HTERT RPE-1 (cell line): Measurements from ENCODE around the gene IFITM10.

Experiments
- in situ Hi-C: fragments of 300-500 bp; cut with MboI; formaldehyde crosslinking; loops from 4 replicates; pipeline ENCODE4 v1.14.3; 2020; ENCODE audit warnings: low sequenced_read_pairs

Gene IFITM10

DNA sequence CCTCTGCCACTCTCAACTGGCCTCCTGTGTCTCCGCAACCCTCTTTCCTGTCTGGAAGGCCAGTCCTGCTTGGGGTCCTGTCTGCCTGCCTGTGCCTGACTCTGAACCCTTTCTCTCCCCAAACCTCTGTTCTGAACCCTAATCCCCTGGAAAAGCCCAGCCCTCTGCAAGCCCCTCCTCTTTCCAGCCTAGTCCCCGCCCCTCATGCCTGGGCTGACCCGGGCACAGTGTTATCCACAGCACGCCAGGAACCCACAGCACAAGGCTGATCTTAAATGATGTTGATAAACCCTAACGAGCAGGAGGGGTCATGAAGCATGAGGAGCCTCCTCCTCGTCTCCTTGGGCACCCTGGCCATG is at the start of gene IFITM10:
Gene IFITM10 (minus strand): TSS at position 115 of the 359 bp plus-strand sequence. CDS start 153 bp downstream, outside the sequence.
- in situ Hi-C loops = no loop called here

DNA sequence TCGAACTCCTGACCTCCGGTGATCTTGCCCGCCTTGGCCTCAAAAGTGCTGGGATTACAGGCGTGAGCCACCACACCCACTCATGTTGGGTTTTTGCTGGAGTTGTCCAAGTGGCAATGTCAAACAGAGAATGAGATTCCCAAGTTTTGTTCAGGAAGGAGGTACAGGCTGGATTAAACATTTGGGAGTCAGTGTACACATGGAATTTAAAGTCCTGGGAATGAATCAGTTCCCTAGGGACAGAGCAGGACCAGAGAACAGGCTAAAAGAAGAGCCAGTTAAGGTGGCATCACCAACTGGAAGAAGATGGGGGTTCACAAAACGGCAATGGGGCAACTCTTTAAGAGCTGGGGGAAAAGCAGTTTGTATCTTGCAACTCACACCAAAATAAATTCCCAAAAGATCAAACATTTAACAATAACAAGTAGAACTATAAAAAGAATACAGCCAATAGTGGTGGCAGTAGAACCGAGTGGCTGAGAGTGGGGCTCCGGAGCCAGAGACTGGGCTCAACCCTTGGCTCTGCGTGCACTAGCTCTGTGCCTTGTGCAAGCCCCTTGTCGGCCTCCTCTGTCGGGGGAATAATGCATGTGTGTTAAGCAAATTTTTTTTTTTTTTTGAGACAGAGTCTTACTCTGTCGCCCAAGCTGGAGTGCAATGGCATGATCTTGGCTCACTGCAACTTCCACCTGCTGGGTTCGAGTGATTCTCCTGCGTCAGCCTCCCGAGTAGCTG is 47.2 kb upstream of the IFITM10 start:
- in situ Hi-C loops = no loop called here

DNA sequence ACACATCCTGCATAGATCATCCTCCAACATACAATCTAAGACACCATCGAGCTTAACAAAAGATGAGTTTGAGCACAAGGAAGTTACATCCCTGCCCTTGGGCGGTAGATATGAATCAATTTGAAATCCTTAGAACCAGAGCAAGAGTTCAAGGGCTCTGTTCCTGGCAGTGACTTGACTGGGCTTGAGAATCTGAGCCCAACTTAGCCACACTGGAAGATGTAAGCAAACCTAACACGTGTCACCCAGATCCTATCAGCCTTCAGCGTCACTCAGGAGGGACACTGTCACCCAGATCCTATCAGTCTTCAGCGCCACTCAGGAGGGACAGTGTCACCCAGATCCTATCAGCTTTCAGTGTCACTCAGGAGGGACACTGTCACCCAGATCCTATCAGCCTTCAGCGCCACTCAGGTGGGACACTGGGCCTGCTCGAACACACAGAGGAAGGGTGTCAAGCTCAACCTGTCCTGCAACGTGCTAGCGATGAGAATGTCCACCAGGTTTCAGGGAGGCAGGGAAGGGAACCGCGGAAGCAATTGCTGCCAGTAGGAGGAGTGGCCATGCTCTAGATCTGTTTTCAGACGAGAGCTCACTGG is 46.1 kb upstream of the IFITM10 start:
- in situ Hi-C loops = no loop called here

DNA sequence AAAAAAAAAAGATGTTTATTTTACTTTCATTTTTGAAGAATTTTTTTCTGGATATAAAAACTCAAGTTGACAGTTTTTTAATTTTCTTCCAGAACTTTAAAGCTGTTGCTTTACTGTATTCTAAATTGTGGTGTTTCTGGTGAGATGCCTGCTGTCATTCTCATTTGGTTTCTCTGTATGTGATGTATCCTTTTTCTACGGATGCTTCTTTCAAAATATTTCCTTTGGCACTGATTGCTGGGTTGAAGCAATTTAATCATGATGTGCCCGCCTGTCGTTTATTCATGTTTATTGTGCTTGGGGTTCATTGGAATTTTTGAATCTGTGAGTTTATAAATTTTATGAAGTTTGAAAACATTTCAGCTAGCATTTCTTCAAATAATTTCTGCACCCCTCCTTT is 42.7 kb upstream of the IFITM10 start:
- in situ Hi-C loops = no loop called here

DNA sequence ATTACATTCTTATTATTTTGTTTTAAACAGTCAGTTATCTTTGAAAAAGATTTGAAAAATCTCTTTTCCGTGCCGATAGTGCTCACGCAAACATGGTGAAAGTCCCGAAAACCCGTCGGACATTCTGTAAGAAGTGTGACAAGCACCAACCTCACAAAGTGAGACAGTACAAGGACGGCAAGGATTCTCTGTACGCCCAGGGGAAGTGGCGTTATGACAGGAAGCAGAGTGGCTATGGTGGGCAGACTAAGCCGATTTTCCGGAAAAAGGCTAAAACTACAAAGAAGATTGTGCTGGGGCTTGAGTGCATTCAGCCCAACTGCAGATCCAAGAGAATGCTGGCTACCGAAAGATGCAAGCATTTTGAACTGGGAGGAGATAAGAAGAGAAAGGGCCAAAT is 42.1 kb upstream of the IFITM10 start:
- in situ Hi-C loops = no loop called here

DNA sequence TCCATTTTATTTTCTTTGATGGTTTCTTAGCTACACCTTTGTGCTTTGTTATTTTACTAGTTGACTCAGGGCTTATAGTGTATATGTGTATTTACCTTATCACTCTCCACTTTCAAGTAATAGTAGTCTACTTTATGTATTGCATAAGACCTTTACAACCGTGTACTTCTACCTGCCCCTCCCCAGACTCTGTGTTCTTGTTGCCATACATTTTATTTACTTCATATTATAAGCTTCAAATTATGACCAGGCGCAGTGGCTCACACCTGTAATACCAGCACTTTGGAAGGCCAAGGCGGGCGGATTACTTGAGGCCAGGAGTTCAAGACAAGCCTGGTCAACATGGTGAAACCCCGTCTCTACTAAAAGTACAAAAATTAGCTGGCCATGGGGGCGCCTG is 41.5 kb upstream of the IFITM10 start:
- in situ Hi-C loops = no loop called here

DNA sequence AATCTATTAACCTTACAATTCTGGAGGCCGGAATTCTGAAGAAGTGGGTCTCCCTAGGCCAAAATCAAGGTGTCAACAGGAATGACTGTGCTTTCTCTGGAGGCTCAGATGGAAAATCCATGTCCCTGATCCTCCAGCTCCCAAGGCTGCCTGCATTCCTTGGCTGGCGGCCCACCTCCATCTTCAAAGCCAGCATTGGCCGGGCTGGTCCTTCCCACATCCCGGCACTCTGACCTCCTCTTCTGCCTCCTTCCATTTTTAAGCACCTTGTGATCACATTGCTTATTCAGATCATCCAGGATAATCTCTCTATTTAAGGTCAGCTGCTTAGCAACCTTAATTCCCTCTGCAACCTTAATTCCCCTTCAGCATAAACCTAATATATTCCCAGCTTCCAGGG is 36.1 kb upstream of the IFITM10 start:
- in situ Hi-C loops = no loop called here

DNA sequence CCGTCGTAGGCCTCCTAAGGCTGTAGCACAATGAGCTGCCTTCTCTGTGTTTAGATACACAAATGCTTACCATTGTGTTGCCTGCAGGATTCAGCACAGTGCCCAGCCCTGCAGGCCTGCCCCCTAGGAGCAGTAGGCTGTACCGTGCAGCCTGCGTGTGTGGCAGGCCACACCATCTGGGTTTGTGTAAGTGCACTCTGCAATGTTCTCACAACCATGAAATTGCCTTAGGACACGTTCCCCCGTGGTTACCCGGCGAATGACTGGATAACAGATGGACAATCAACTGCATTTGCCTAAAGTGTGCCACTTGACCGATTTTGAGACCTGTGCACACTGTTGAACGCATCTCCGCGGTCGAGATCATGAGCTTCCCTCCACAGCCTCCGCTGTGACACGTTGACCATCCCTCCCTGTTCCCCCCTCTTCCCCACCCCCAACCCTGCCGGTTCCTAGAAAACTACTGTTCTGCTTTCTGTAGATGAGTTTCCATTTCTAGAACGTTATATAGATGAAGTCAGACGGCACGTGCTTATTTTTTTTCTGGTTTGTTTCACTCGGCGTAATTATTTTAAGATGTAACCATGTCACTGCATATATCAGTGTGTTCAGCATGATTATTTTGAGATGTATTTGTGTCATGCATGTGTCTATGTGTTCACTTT is 35.5 kb upstream of the IFITM10 start:
- in situ Hi-C loops = no loop called here

DNA sequence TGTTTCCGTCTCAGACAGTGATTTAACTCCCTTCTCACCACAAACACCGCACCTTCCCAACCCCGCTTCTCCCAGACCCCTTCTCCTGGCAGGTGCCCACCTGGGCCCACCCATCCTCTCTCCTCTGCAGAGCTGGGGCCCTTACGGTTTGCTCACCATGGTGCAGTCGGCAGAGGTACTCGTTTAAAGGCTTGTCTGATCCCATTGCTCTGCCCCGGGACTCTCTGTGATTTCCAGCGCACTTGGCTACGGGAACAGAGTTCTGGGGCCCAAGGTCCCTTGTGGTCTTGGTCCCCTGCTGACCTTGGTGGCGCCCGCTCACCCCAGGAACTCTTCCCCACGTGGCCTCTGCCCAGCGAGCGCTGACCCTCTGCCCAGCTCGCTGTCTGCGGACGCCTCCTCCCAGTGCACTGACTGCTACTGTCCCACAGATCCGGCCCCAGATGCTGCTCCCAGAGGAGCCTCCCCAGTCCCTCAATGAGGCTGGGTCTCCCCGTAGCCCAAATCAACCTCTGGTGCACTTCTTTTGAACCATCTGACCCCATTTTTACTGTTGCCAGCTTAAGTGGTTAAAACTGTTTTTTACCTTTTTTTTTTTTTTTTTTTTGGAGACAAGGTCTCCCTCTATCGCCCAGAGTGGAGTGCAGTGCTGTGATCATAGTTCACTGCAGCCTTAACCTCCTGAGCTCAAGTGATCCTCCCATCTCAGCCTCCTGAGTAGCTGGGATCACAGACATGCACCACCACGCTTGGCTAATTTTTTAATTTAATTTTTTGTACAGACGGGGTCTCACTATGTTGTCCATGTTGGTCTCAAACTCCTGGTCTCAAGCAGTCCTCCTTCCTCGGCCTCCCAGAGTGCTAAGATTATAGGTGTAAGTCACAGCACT is 34.6 kb upstream of the IFITM10 start:
- in situ Hi-C loops = no loop called here

DNA sequence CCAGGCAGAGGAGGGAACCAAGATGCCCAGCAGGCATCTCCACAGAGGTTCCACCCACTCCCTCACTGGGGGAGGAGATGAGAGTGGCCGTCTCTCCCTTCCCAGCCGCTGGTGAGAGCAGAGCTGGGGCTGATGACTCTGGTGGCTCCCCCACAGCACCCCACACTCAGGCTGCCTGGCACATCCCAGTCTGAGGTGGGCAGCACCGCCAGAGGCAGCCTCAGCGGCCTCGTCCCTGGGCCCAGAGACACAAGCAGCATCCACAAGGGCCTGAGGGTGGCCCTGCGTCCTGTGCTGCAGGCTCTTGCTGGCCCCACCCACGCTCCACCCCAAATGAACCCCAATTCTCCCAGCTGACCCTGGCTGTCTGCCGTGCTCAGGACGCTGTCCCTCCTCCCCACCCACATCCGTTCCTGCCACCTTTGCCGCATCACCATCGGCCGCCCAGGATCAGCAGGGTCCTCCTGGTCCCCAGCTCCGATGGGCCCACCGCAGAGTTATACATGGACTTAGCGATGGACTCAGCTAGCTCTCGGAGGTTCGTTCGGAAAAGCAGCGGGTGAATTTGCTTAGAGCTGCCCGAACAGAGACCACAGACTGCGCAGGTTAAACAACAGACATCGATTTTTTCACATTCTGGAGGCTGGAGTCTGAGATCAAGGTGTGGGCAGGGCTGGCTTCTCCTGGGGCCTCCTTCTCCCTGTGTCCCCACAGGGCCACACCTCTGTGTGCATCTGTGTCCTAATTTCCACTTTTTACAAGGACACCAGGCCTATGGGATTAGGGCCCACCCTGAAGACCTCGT is 33.5 kb upstream of the IFITM10 start:
- in situ Hi-C loops = no loop called here

DNA sequence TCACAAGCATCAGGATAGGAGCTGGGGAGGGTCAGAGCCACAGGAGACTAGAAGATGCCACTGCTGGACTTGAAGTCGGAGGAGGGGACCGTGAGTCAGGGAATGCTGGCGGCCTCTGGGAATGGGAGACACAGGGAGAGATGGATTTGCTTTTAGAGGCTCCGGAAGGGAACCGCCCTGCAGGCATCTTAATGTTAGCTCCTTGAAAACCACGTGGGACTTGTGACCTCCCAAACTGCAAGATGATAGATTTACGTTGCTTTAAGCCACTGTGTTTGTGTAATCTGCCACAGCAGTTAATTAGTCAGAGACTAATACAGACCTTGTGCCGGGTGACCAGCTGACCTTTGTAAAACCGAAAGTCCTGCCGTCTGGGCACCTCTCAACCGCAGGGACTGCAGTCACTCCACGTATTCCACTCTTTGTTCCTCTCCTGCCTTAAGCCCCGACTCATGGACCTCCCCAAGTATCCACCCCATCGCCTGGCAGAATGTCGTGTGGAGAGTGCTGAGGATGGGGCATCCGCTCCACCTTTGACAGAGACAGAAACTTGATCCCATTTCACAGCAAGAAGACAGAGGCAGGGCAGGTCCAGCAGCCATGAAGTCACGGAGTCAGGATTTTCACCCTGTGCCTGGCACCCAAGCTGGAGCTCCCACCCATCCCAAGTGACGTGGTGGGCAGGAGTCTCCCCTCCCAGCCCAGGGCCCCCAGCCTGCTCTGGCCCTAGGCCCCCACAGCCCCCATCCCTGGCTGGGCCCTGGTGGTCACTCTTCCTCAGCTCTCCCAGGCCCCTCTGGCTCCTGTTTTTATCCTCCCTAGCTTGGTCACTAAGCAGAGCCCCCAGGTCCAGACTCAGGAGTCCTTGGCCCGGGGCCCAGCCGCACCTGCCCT is 32.7 kb upstream of the IFITM10 start:
- in situ Hi-C loops = no loop called here

DNA sequence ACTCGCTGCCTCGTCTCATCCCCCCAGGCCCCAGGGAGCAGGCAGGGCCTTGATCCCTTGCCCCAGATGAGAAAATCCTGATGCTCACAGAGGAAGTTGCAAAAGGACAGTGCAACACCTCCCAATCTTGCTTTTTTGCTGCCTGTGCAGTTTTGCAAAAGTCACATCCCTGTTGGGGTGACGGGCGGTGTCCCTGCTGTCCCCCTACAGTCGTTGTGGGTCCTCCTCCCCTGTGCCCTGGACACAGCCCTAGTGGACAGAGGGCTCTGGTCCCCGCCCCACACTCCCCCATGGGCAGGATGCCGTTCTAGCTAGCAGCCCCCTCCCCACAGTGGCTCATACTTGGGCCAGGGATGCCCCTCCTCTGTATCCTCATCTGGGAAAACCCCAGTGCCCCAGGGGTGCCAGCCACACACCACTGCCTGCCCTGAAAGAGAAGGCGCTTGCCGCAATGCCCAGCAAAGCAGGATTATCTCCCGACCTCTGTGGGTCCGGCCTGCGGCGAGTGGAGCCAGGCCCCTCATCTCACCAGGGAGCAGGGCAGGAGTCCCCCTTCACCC is 31.7 kb upstream of the IFITM10 start:
- in situ Hi-C loops = no loop called here

DNA sequence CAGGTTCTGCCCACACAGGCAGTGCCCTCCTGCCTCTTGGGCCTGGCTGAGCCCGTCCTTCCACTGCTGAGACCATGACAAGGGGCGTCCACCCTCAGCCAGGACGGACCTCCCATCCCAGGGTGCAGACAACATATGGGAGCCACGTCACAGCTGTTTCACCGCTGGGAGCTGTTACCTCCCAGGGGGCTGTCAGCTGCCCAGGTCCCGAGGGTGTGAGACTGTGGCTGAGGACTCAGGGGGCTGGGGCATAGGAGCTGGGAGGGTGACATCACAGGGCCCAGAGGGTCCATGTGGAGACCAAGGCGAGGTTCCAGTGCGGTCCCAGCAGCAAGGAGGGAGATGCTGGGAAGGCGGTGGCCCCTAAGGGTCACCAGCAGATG is 31.2 kb upstream of the IFITM10 start:
- in situ Hi-C loops = no loop called here

DNA sequence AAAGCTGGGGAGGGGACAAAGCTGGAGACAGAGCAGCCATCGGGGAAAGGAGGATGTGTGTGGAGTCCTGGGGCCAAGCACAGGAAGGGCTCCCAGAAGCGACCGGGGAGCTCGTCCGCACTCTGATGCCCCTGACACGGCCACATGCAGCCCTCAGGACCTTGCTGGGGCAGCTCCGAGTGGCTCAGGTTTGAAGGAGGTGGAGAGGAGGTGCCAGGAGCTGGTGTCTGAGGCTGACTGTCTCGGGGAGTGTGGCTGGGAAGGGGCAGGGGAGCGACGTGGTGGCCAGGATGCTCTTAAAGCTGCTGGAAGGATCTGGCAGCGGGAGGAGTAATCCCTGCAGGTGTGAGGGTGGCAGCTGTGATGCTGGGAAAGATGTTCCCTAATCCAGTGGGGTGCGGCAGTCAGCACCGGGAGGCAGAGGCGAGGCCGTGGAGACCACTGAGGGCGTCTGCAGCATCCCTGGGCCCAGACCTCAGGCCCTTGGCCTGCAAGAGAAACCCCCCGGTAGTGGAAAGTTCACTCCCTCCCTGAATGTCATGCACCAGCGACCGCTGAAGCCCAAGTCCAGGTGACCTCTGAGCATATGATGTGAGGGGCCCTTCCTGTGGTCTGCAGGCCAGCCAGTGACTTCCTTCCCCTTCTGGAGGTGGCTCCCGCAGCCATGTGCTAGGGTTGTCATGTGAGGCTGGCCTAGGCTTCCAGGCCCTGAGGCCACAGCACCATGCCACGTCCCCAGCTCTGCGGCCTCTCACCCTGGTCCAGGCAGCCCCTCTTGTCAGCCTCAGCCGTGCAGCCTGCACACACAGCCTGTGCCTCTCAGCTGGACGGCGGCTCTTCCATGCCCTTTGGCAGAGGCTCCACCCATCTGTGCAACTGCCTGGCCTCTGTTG is 30.6 kb upstream of the IFITM10 start:
- in situ Hi-C loops = no loop called here

DNA sequence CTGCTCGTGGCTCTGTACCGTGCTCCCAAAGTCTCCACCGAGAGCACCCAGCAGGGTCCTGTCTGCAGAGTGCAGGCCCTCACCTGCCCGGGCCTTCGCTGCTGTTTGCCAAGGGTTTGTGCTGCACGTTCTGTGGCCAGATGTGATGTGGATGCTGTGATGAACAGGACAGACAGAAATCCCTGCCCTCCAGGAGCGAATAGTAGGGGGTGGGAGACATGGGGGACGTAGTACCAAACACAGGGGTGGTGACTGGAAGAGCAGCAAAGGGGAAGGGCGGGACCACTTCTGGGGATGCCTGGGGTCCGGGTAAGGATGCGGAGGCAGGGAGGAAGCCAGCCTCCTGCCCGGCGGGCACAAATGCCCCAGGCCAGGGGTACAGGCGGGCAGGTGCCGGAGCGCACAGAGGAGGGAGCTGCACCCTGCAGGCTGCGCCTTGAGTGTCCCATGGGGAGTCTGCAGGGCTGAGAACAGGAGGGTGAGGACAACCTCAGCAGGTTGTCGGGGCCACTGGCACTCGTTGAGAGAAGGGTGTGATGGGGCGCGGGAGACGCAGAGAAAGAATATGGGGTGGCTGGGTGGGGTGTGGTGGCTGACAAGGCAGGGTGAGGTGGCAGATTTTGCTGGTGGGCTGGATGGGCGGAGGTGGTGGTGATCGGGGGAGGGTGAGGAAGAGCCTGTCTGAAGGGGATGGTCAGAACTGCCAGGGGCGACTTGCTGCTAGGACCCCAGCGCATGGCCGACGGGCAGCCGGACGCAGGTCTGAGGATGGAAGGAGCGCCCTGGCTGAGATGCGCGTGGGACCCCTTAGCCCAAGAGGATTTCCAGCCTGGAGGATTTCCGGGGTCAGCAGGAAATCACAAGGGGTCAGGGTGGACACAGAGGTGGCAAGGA is 29.7 kb upstream of the IFITM10 start:
- in situ Hi-C loops = no loop called here

DNA sequence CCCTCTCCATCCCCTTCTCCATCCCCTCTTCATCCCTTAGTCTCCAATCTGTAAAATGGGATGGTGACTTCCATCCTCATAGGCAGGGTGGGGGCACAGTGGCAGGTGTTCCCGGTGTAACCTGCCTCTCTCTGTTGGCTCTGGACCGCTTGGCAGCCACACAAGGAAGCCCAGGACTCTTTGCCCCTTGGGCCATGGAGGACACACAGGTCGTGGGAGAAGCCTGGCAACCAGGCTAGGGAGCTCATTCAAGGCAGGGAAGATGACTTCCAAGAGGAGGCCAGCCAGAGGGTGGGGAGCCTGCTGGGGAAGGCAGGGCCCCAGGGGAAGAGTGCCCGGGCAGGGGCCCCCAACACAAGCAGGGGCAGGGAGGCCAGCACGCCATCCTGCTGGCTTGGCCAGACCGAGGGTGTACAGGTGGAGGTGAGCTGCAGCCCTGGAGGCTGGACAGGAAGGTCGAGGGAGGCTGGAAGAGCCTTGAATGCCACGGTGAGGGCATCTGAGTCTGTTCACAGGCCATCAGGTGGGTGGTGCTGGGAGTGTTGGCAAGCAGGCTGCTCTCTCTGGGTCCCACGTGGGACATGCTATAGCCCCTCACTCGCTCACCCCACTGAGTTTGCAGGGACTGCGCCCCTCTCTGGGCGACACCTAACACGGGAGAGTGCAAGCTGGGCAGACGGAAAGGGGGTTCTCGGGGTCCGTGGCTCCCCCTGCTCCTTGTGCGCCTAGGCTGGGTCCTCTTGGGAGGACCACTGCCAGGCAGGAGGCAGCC is 28.8 kb upstream of the IFITM10 start:
- in situ Hi-C loops = no loop called here
